Neural crest cell (in vitro differentiated cells): ENCODE results near the gene HOXB2. TPM values are rescaled to one million over a fixed set of nuclear protein-coding genes. Genes with fewer than 3 reads are reported as not detected.
A peak's percentile ranks its signal among the peaks of the same experiment; 100 is the strongest.

ENCODE experiments used
- DNase-seq: peaks from one replicate; pipeline ENCODE4 v3.0.0; 2021; ENCODE audit warnings: low read depth, mixed read lengths, low spot score
- H3K27ac Mint-ChIP-seq: one replicate; pipeline ENCODE4 v1.8.0; 2021; ENCODE audit warnings: mild to moderate bottlenecking, mixed read lengths; ENCODE audit not compliant: unreplicated experiment
- H3K27me3 Mint-ChIP-seq: 2 replicates; pipeline ENCODE4 v1.8.0; 2021; ENCODE audit warnings: low read depth, mild to moderate bottlenecking, mixed read lengths
- H3K36me3 Mint-ChIP-seq: 2 replicates; pipeline ENCODE4 v1.8.0; 2021; ENCODE audit warnings: low read depth, mild to moderate bottlenecking, mixed read lengths
- H3K4me1 Mint-ChIP-seq: 2 replicates; pipeline ENCODE4 v1.8.0; 2021; ENCODE audit warnings: mixed read lengths
- H3K4me3 Mint-ChIP-seq: one replicate; pipeline ENCODE4 v1.8.0; 2021; ENCODE audit warnings: mild to moderate bottlenecking, mixed read lengths
- H3K9me3 Mint-ChIP-seq: 2 replicates; pipeline ENCODE4 v1.8.0; 2021; ENCODE audit warnings: mixed read lengths
- total RNA-seq: library from RNA; stranded (reverse); gene quantifications from 2 replicates; pipeline ENCODE4 v1.2.1, GENCODE V29; 2021
- TF ChIP-seq, protein P1 (sequence below): fragments of 200-600 bp; sonication (generic); conservative IDR thresholded peaks from 2 replicates; pipeline ENCODE4 v1.5.0; 2021; ENCODE audit warnings: antibody characterized with exemption, mild to moderate bottlenecking

Gene HOXB2
- total RNA-seq, 1 donor from 2014 or later: 60.0 TPM

DNA sequence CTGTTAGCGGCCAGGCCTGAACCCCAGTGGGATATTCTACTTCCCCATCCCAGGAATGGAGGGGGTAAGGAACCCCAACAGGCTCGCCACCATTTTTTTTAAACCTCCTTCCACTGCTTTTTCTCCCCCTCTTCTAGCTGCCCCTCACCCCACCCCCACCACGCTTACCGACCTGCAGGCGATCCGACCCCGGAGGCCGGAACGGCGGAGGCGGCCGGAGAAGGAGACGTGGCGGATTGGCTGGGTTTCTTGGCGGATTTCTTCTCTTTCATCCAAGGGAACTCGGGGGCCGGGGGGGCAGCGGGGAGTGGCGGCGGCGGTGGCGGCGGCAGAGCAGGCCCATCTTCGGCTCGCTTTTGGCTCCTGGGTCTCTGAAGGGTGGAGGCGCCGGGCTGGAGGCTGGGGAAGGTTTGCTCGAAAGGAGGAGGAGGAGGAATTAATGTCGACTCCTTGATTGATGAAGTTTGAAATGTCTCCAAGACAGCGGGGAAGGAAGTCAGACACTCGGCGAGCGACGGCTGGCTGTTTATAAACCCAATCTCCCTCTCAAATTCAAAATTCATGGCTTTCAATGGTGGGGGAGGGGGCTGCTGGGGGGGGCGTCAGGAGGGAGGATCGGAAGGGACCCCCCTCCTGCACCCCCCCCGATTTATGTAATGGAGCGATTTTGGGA, 424 bp downstream of the HOXB2 start:
- Mint-ChIP-seq H3K27ac (peak overlapping the region; percentile 93), H3K4me3 (peak overlapping the region; percentile 93), H3K27me3 (peaks cover 90% of the 10 kb centered on the region)

DNA sequence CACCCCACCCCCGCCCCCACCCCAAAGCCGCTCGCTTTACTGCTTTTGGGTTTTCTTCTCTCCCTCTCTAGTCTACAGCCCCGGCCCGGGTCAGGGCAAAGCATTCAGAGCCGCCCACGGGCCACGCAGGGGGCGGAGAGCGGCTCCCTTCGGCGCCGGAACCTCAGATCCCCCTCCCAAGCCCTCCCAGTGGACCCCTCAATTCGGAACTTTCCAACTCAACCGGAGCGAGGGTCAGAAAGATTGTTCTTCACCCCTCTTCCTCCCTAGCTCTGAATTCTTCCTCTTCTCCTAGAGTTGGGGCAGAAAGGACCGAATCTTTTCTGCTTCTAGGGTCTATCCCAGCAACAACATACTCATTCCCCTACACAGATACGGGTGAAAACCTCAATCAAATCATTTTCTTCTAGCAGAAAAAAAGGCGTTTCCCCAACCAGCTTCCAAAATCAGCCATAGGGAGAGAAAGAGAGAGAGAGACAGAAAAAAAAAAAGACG, 1.0 kb downstream of the HOXB2 start:
- Mint-ChIP-seq H3K27ac (peak overlapping the region; percentile 98), H3K9me3 (no peaks in the 10 kb centered on the region), H3K36me3 (peaks cover 19% of the 10 kb centered on the region), H3K27me3 (peaks cover 89% of the 10 kb centered on the region), H3K4me1 (peaks cover 70% of the 10 kb centered on the region), H3K4me3 (peak overlapping the region; percentile 93)
- no peak for DNase-seq
- TF ChIP-seq, protein P1, sequence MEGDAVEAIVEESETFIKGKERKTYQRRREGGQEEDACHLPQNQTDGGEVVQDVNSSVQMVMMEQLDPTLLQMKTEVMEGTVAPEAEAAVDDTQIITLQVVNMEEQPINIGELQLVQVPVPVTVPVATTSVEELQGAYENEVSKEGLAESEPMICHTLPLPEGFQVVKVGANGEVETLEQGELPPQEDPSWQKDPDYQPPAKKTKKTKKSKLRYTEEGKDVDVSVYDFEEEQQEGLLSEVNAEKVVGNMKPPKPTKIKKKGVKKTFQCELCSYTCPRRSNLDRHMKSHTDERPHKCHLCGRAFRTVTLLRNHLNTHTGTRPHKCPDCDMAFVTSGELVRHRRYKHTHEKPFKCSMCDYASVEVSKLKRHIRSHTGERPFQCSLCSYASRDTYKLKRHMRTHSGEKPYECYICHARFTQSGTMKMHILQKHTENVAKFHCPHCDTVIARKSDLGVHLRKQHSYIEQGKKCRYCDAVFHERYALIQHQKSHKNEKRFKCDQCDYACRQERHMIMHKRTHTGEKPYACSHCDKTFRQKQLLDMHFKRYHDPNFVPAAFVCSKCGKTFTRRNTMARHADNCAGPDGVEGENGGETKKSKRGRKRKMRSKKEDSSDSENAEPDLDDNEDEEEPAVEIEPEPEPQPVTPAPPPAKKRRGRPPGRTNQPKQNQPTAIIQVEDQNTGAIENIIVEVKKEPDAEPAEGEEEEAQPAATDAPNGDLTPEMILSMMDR: no peak

More for the DNA sequence above, 424 bp downstream of the HOXB2 start:
- Mint-ChIP-seq H3K9me3 (no peaks in the 10 kb centered on the region), H3K36me3 (peaks cover 19% of the 10 kb centered on the region), H3K4me1 (peaks cover 71% of the 10 kb centered on the region)
- DNase-seq: peak; percentile 54
- TF ChIP-seq, protein P1: no peak

DNA sequence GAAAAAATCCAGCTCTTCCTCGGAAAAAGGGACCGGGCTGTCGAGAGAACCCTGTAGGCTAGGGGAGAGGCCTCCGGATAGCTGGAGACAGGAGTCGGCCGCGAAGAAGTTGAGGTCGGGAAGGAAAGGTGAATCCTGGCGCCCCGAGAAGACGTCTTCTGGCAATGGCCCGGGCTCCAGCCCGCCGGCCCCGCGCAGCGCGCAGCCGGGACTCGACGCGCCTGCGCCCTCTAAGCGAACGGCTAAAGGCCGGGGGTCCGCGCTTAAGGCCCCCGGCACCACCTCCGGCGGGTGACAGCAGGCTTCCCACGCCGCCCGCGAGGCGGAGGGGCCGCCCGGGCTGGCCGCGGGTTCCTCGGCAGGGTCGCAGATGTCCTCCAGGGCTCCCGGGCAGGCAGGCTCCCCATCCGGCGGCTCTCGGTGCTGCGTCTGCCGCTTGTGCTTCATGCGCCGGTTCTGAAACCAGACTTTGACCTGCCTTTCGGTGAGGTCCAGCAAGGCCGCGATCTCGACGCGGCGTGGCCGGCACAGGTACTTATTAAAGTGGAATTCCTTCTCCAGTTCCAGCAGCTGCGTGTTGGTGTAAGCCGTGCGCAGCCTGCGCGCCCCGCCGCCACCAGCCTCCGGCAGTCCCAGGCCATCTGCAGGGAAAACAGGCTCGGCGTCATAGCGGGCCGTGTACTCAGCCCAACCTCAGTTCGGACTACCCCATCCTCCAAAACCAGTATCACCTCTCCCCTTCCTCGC, 1.6 kb downstream of the HOXB2 start:
- no peaks in the 10 kb centered on the region for H3K9me3 Mint-ChIP-seq

GRCh38 chr17:48542698-48543106, 2.2 kb downstream of the HOXB2 start:
- Mint-ChIP-seq H3K4me3 (peak overlapping the region; percentile 97), H3K36me3 (peaks cover 19% of the 10 kb centered on the region), H3K4me1 (peaks cover 59% of the 10 kb centered on the region), H3K27me3 (peaks cover 80% of the 10 kb centered on the region), H3K9me3 (no peaks in the 10 kb centered on the region), H3K27ac (peak overlapping the region; percentile 96)
- DNase-seq: no peak
- TF ChIP-seq, protein P1: no peak

More for the DNA sequence above, 1.6 kb downstream of the HOXB2 start:
- Mint-ChIP-seq H3K4me3 (peak overlapping the region; percentile 97), H3K27me3 (peaks cover 85% of the 10 kb centered on the region), H3K27ac (peak overlapping the region; percentile 98), H3K36me3 (peaks cover 19% of the 10 kb centered on the region), H3K4me1 (peaks cover 65% of the 10 kb centered on the region)
- no peak for DNase-seq
- TF ChIP-seq, protein P1: no peak

- Mint-ChIP-seq H3K27ac (peak overlapping the region; percentile 98), H3K9me3 (no peaks in the 10 kb centered on the region), H3K36me3 (peaks cover 22% of the 10 kb centered on the region), H3K4me3 (peak overlapping the region; percentile 97), H3K4me1 (peaks cover 54% of the 10 kb centered on the region), H3K27me3 (peaks cover 80% of the 10 kb centered on the region)
- DNase-seq: no peak
- TF ChIP-seq, protein P1: no peak
Observed at GRCh38 chr17:48542114-48542656, 2.7 kb downstream of the HOXB2 start.
